Right ventricle myocardium inferior (tissue), 1 donor: ENCODE measurements around the gene LPIN1. TPM values are rescaled to one million over a fixed set of nuclear protein-coding genes. Genes with fewer than 3 reads are reported as not detected.
"Not testable (repeated sequence)": the region's sequence is repeated elsewhere in the genome, so short reads cannot be mapped to it uniquely, and the experiment has no call there.

Source experiments
- ATAC-seq: fragments of 200-7000 bp; cut with Tn5 transposase; one replicate; pipeline ENCODE4 v1.9.1; 2020; ENCODE audit warnings: mild to moderate bottlenecking, moderate library complexity
- DNase-seq: peaks from one replicate; pipeline ENCODE4 v3.0.0; 2021; ENCODE audit errors: missing footprints
- intact Hi-C: fragments of 100-400 bp; cut with DNase I; formaldehyde crosslinking; loops from one replicate; pipeline ENCODE4 v1.11.0; 2022
- total RNA-seq: library from RNA; stranded (reverse); fragmentation: NEBNext Ultra II Directional; extraction: Animal tissue kit (Norgen Biotek cat#: 25700); gene quantifications from one replicate; pipeline ENCODE4 v1.2.1, GENCODE V29; 2021
- donor health status: DM: no; HTN: yes; CAD: no; lungs with severe emphysema.

LPIN1 gene
- total RNA-seq, 1 donor from 2014 or later: 64.6 TPM

GRCh38 chr2:11713815-11714214, 32.6 kb upstream of the LPIN1 start:
- intact Hi-C loops: no loop called here
- ATAC-seq: no peak

DNA sequence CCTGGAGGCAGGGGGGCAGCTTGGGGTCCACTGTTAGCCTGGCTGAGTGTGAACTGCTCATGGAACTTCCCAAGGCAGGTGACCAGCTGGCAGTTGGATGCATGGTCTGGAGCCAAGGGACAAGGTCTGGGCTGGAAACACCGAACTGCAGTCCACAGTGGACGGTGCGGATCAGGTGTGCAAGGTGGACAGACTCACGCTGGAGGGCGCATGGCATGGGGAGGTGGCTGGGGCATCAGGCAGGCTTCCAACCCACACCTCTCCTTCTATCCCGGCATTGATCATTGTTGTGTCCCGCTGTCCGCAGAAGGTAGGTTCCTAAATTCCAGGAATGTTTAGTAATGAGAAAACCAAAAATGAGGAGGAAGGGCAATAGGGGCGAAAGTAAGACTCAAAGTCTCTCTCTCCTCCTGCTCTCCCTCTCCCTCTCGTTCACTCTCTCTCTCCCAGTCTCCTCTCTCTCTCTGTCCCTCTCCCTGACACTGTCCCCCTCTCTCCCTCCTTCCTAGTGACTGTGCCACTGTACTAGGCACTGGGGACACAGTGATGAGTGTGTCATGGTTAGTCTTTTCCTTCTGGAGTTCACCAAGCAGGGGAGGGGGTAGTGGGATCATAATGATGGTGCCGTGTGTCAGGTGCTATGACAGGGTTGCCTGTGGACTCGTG, 30.3 kb upstream of the LPIN1 start:
- peak; percentile 12 for ATAC-seq
- no peak for DNase-seq
- intact Hi-C loops: no loop called here

More at GRCh38 chr2:11713815-11714214, 32.6 kb upstream of the LPIN1 start:
- DNase-seq: no peak

DNA sequence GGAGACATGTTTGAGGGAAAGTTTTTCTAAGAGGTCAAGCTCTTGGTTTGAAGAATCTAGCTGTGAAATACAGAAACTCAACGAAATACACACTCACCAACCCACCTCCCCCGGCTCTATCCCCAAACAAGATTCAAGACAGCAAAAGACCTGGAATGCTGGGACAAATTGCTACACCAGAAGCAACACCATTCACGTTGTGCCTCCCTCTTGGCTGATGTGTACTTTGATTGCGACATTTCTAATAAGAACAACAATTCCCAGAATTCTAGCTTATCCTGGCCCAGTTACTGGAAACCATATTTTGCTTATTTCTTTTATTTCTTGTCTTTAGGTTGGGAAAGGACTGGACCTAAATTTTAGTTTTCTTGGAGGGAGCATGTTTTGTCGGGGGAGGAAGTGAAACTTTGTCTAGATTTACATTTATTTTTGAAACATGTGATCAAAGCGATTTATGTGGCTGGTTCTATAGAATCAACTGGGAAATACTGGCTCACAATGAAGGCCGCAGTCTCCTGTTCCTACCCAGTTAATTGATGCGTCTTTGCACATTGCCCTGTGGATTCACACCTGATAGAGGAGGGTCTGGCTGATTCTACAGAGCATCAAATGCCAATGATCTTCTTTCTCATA, 29.6 kb upstream of the LPIN1 start:
- DNase-seq (no peak), ATAC-seq (peak; percentile 75)
- intact Hi-C loops: no loop called here

DNA sequence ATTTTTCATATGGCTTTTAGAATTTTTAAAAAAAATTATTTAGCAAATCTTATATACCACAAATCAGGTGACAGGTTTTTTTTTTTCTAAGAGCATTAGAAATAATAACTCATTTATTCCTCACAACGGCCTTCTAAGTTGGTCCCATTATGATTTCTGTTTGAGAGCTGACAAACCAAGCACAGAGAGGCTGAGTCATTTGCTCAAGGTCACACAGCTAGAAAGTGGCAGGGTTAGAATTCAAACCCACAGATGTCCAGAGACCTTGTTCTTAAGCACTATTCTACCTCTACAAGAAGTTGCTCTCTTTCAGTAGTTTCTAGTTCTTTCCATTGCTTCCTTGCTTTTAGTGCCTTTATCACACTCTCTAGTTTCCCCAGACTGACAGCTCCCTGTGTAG, 28.8 kb upstream of the LPIN1 start:
- DNase-seq: no peak
- intact Hi-C loops: no loop called here
- no peak for ATAC-seq

DNA sequence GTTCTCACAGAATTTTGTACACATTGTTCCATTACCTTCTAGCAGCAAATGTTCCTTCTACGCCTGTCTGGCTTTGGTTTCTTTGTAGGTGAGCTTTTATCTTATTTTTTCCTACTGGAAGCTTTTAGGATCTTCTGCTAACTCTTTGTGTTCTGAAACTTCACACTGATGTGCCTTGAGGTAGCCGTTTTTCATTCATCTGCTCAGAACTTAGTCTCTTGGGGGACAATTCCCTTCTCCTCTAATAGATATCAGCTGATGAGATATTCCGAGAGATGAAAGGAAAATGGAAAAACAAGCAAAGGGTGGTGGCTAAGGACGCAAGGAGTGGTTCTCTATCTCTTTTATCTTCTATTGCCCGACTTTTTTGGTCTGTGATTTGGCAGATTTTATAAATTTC, 27.8 kb upstream of the LPIN1 start:
- ATAC-seq: no peak
- intact Hi-C loops: no loop called here
- no peak for DNase-seq

- intact Hi-C loops: no loop called here
- DNase-seq (no peak), ATAC-seq (no peak)
Measured at GRCh38 chr2:11719230-11719977, 27.0 kb upstream of the LPIN1 start.

DNA sequence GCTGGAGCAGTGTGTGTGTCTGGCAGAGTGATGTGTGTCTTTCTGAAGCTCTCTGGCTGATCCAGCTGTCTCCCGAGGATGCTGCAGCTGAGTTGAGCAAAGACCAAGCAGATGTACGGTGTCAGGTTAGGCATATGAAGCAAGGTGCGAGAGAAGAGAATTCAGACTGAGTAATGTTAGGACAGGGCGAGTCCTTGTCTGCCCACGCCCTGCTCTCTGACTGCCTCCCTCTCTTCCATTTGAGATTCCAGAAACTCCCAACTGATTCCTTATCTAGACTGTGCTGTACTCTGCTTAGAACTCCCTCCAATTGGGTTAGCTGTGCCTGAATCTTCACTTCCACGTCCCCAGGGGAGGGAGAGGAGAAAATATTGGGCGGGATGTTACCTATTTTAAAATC, 25.7 kb upstream of the LPIN1 start:
- ATAC-seq (no peak), DNase-seq (no peak)
- intact Hi-C loops: no loop called here

DNA sequence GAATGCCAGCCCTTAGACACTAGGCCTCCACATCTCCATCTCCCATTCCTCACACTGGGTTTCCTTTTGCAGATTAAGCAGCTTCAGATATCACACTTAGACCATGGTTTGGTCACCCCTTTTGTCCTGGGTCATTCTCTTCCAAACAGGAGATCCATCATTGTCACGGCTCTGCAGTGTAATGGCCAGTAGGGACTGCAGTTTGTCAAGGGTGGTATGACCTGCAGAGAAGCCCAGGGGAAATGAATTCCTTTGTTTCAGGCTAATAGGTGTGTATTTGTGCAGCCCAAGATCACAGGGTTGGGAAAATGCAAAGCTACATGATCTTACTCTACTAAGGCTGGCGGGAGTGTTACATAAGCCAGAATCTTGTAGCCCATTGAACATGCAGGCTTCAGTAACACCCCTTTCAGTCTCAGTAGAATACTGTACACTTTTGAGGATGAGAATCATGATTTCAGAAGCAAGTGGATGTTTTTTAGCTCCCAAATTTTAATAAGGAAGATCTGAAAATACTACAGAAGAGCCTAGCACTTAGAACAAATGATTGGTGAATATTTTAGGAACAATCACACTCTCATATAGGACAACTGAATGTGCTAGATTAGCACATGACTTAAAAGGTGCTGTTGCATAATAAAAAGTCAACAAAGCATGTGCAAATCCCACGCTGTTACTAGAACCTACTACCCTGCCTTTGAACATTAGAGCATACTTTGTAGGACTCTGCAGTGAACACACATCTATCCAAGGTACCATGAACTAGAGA, 24.0 kb upstream of the LPIN1 start:
- ATAC-seq (no peak), DNase-seq (no peak)
- intact Hi-C loops: no loop called here

DNA sequence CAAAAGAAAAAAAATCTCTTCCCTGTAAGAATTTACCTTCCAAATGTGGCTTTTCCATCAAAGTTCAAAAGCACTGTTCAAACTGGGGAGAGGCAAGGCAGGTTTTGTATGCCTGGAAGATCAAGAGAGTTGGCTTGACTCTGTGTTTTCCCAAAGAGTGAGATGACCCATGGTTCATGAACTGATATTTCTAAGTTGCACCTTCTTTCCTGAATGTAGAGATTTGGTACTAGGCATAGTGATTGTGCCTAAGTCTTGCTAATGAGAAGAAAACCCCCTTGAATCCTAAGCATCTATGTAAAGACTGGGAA, 23.4 kb upstream of the LPIN1 start:
- intact Hi-C loops: no loop called here
- no peak for DNase-seq

GRCh38 chr2:11724151-11724550, 22.3 kb upstream of the LPIN1 start:
- DNase-seq (no peak), ATAC-seq (no peak)
- intact Hi-C loops: no loop called here

More for the DNA sequence above, 23.4 kb upstream of the LPIN1 start:
- no peak for ATAC-seq

- ATAC-seq (no peak), DNase-seq (no peak)
- intact Hi-C loops: no loop called here
Measured at GRCh38 chr2:11726384-11726783, 20.0 kb upstream of the LPIN1 start.

DNA sequence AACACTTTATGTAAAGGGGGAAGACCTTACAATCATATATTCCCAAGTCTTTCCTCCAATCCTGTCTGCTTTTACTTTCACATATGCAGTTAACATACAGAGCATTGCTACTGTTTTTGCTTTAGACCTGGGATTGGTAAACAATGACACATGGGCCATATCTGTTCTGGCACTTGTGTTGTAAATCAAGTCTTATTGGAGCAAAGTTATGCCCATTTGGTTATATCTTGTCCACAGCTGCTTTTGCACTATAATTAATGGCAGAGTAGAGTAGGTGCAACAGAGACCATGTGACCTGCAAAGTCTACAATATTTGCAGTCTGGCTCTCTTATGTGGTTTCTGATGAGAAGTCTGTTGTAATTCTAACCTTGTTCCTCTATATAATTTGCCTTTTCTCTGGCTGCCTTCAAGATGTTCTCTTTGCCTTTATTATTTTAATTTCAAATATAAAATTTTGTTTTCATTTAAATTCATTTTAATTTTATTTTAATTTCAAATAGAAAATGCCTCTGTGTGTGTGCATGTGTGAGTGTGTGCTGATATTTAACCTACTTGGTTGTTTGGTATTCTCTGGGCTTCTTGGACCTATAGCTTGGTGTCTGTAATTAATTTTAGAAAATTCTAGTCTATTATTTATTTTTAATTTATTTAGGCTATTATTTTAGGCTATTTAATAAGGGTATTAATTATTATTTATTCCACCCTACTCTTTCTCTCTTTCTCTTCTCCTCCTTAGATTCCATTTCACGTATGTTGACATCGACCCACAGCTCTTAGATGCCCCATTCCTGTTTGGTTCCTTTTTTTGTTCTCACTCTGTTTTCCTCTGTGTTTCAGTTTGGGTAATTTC, 16.8 kb upstream of the LPIN1 start:
- ATAC-seq: no peak
- intact Hi-C loops: no loop called here
- DNase-seq: no peak

DNA sequence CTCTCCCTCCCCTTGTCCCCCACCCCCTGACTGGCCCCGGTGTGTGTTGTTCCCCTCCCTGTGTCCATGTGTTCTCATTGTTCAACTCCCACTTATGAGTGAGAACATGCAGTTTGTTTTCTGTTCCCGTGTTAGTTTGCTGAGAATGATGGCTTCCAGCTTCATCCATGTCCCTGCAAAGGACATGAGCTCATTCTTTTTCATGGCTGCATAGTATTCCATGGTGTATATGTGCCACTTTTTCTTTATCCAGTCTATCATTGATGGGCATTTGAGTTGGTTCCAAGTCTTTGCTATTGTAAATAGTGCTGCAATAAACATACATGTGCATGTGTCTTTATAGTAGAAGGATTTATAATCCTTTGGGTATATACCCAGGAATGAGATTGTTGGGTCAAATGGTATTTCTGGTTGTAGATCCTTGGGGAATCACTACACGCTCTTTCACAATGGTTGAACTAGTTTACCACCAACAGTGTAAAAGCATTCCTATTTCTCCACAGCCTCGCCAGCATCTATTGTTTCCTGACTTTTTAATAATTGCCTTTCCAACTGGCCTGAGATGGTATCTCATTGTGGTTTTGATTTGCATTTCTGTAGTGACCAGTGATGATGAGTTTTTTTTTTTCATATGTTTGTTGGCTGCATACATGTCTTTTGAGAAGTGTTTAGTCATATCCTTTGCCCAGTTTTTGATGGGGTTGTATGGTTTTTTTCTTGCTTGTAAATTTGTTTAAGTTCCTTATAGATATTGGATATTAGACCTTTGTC, 15.0 kb upstream of the LPIN1 start:
- intact Hi-C loops, ATAC-seq: not testable (repeated sequence)

DNA sequence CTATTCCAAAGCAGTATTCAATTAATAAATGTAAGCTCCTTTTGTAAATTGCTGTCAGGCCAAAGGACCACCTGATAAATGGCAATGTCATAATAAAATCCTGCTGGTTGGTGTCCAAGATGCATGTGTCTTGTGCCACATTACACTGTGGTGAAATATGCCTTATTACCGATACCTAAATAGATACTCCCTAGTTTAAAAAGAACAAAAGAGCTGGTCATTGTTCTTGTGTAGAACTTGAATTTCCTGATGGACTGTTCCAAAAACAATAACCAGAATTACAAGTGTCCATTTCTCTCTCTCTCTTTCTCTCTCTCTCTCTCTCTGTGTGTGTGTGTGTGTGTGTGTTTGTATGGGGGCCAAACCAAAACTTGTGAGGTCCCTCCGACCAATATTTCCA, 13.8 kb upstream of the LPIN1 start:
- intact Hi-C loops: no loop called here
- DNase-seq (no peak), ATAC-seq (no peak)

More for the DNA sequence above, 15.0 kb upstream of the LPIN1 start:
- not testable (repeated sequence) for DNase-seq

GRCh38 chr2:11737852-11738251, 8.6 kb upstream of the LPIN1 start:
- intact Hi-C loops: loop anchor here (2.0 kb wide), 1 partner anchor 41 kb away; no protein-coding TSS in a partner anchor
- DNase-seq, ATAC-seq: not testable (repeated sequence)

DNA sequence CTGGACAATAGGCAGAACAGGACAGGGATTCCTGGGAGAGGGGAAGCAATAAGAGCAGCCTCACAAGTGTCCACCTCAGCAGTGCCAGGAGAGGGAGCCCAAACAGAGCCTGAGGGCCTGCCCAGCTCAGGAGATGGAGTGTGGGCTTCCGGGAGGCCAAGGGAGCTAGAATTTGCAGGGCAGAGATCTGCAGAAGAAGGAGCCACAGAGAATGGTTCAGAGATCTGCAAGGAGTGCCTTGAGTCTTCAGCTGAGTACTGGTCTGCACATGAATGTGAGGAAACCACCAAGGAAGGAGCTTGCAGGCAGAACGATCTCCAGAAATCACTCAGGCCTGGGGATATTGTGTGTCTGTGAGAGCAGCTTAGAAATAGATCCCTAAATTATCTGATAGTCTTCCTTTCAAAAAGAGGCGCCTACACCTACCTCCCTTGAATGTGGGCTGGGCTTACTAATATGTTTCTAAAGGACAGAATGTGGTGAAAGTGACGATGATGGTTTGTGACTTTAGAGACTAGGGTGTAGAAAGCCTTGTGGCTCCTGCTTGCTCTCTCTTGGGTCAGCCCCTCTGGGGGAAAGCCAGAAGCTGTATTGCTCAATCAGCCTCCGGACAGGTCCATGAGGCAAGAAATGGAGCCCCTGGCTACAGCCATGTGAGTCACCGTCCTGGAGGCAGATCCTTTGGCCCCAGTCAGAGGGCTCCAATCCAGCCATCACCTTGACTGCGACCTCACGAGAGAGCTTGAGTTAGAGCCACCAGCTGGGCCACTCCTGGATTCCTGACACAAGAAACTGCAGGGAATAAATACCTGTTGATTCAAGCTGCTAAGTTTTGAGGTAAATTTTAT, 7.6 kb upstream of the LPIN1 start:
- intact Hi-C loops: loop anchor here (2.0 kb wide), 1 partner anchor 40 kb away; no protein-coding TSS in a partner anchor
- DNase-seq: peak; percentile 81

GRCh38 chr2:11740723-11741122, 5.7 kb upstream of the LPIN1 start:
- intact Hi-C loops: no loop called here
- no peak for ATAC-seq
- no peak for DNase-seq

More for the DNA sequence above, 7.6 kb upstream of the LPIN1 start:
- peak; percentile 91 for ATAC-seq
